Ascending aorta (tissue), 2 donors: ENCODE results near the gene MTA3. TPM values are rescaled to one million over a fixed set of nuclear protein-coding genes. Genes with fewer than 3 reads are reported as not detected.

ENCODE experiments used
- DNase-seq, 2 donors: peaks; one replicate each; pipeline ENCODE4 v3.0.0-alpha.2; 2019; ENCODE audit warnings: low spot score in 2 of 2
- H3K27ac ChIP-seq, 2 donors: fragments of 200-600 bp; sonication (generic); one replicate each; pipeline ENCODE4 v1.5.1; 2016 to 2017; ENCODE audit warnings: mild to moderate bottlenecking in 1 of 2
- H3K27me3 ChIP-seq: fragments of 200-600 bp; sonication (generic); one replicate; pipeline ENCODE4 v1.5.1; 2017
- H3K36me3 ChIP-seq, 2 donors: fragments of 200-600 bp; sonication (generic); one replicate each; pipeline ENCODE4 v1.5.1; 2016
- H3K4me1 ChIP-seq, 2 donors: fragments of 200-600 bp; sonication (generic); one replicate each; pipeline ENCODE4 v1.5.1; 2016 to 2017; ENCODE audit warnings: mild to moderate bottlenecking in 1 of 2
- H3K4me3 ChIP-seq, 2 donors: fragments of 200-600 bp; sonication (generic); one replicate each; pipeline ENCODE4 v1.5.1; 2016 to 2017; ENCODE audit warnings: mild to moderate bottlenecking in 1 of 2
- H3K9me3 ChIP-seq, 2 donors: fragments of 200-600 bp; sonication (generic); one replicate each; pipeline ENCODE4 v1.5.1; 2016
- CTCF ChIP-seq, 3 experiments: fragments of 200-600 bp in 2 of 3; fragments of 450-650 bp in 1 of 3; sonication (generic) in 2 of 3; IDR thresholded peaks; one replicate each; pipeline ENCODE4 v1.5.1; 2016 to 2019; ENCODE audit warnings: antibody characterized with exemption in 3 of 3, mild to moderate bottlenecking in 1 of 3, moderate library complexity in 1 of 3
- intact Hi-C: fragments of 100-400 bp; cut with DNase I; formaldehyde crosslinking; loops from one replicate; pipeline ENCODE4 v1.15.1; 2023
- total RNA-seq: library from RNA; depleted of rRNA; stranded (reverse); fragments of >200 nt; gene quantifications from one replicate; pipeline ENCODE4 v1.1.0, GENCODE V29; 2016

The MTA3 gene
- total RNA-seq, 1 donor from 2014 or later: 59.2 TPM

- H3K27ac ChIP-seq: no peak overlapping the region
- H3K4me1 ChIP-seq: no peaks in the 10 kb centered on the region
- no peaks in the 10 kb centered on the region for H3K9me3 ChIP-seq
- DNase-seq: no peak
- TF ChIP-seq CTCF (IDR thresholded peaks at IDR 0.05): no peak
- no peaks in the 10 kb centered on the region for H3K36me3 ChIP-seq
- H3K4me3 ChIP-seq: no peak overlapping the region
- intact Hi-C loops: no loop called here
- H3K27me3 ChIP-seq: no peaks in the 10 kb centered on the region
Measured at GRCh38 chr2:42675815-42676214, 107.4 kb downstream of the MTA3 start.

- Histone ChIP-seq H3K9me3 (no peaks in the 10 kb centered on the region), H3K36me3 (peaks cover 0 to 13% of the 10 kb centered on the region in 2 donors), H3K27ac (no peak overlapping the region), H3K27me3 (no peaks in the 10 kb centered on the region), H3K4me3 (no peak overlapping the region), H3K4me1 (no peaks in the 10 kb centered on the region)
- intact Hi-C loops: no loop called here
- no peak for DNase-seq
- no peak for TF ChIP-seq CTCF (IDR thresholded peaks at IDR 0.05)
Measured at GRCh38 chr2:42685303-42685702, 116.9 kb downstream of the MTA3 start.

GRCh38 chr2:42693013-42693615 lies 124.7 kb downstream of the MTA3 start:
- intact Hi-C loops: no loop called here

GRCh38 chr2:42693688-42694479 lies 125.5 kb downstream of the MTA3 start:
- intact Hi-C loops: no loop called here

More at GRCh38 chr2:42693013-42693615, 124.7 kb downstream of the MTA3 start:
- Histone ChIP-seq H3K27ac (no peak overlapping the region), H3K4me3 (no peak overlapping the region), H3K9me3 (no peaks in the 10 kb centered on the region), H3K36me3 (no peaks in the 10 kb centered on the region), H3K4me1 (no peaks in the 10 kb centered on the region), H3K27me3 (no peaks in the 10 kb centered on the region)
- no peak for DNase-seq
- no peak for TF ChIP-seq CTCF (IDR thresholded peaks at IDR 0.05)

GRCh38 chr2:42696987-42697386 lies 128.6 kb downstream of the MTA3 start:
- Histone ChIP-seq H3K36me3 (no peaks in the 10 kb centered on the region), H3K27ac (no peak overlapping the region), H3K4me3 (no peak overlapping the region), H3K4me1 (no peaks in the 10 kb centered on the region), H3K9me3 (no peaks in the 10 kb centered on the region), H3K27me3 (no peaks in the 10 kb centered on the region)
- intact Hi-C loops: no loop called here
- TF ChIP-seq CTCF (IDR thresholded peaks at IDR 0.05): no peak
- no peak for DNase-seq

More at GRCh38 chr2:42693688-42694479, 125.5 kb downstream of the MTA3 start:
- H3K36me3 ChIP-seq: no peaks in the 10 kb centered on the region
- no peak overlapping the region for H3K27ac ChIP-seq
- H3K4me3 ChIP-seq: no peak overlapping the region
- no peaks in the 10 kb centered on the region for H3K27me3 ChIP-seq
- H3K9me3 ChIP-seq: no peaks in the 10 kb centered on the region
- DNase-seq: no peak
- H3K4me1 ChIP-seq: no peaks in the 10 kb centered on the region
- no peak for TF ChIP-seq CTCF (IDR thresholded peaks at IDR 0.05)
